Stomach smooth muscle (tissue), 2 donors: Measurements from ENCODE around the gene NMT1.

Experiments
- H3K27ac ChIP-seq: one replicate; pipeline ENCODE4 v1.7.0; 2013; ENCODE audit warnings: mild to moderate bottlenecking, low read length, inconsistent platforms
- H3K27me3 ChIP-seq, 2 donors: one replicate each; pipeline ENCODE4 v1.7.0; 2013; ENCODE audit warnings: low read length in 2 of 2; ENCODE audit not compliant: insufficient read depth in 2 of 2, control insufficient read depth in 1 of 2
- H3K36me3 ChIP-seq, 2 donors: one replicate each; pipeline ENCODE4 v1.7.0; 2013; ENCODE audit warnings: low read length in 2 of 2; ENCODE audit not compliant: control insufficient read depth in 2 of 2, insufficient read depth in 2 of 2
- H3K4me1 ChIP-seq: one replicate; pipeline ENCODE4 v1.7.0; 2013; ENCODE audit warnings: low read length; ENCODE audit not compliant: control insufficient read depth, insufficient read depth
- H3K4me3 ChIP-seq, 2 donors: one replicate each; pipeline ENCODE4 v1.7.0; 2013; ENCODE audit warnings: low read length in 2 of 2
- H3K9ac ChIP-seq, 2 donors: one replicate each; pipeline ENCODE4 v1.7.0; 2013; ENCODE audit warnings: low read length in 2 of 2, mild to moderate bottlenecking in 1 of 2
- H3K9me3 ChIP-seq, 2 donors: one replicate each; pipeline ENCODE4 v1.7.0; 2013; ENCODE audit warnings: low read length in 2 of 2; ENCODE audit not compliant: control insufficient read depth in 2 of 2
- donor health status: healthy.
- donor health status: Pancreatic carcinoma.

The NMT1 gene

GRCh38 chr17:45060797-45061605 is at the start of gene NMT1:
Gene NMT1, plus strand, starts transcription at chr17:45061317. Its CDS starts 13 bp downstream, at chr17:45061330.
- Histone ChIP-seq H3K4me1 (peaks cover 13% of the 10 kb centered on the region), H3K27ac (peak within 1 kb of the TSS; percentile 86), H3K36me3 (no peaks in the 10 kb centered on the region), H3K9ac (peak within 1 kb of the TSS; percentile 97 to 99), H3K4me3 (peak within 1 kb of the TSS; percentile 74 to 100), H3K27me3 (no peaks in the 10 kb centered on the region), H3K9me3 (no peaks in the 10 kb centered on the region)

GRCh38 chr17:45011767-45012166 is 49.4 kb upstream of the NMT1 start:
- H3K27me3 ChIP-seq = peaks cover 0 to 3% of the 10 kb centered on the region in 2 donors
- H3K4me1 ChIP-seq = peaks cover 13% of the 10 kb centered on the region
- no peak overlapping the region for H3K27ac ChIP-seq
- H3K4me3 ChIP-seq = no peak overlapping the region
- H3K9me3 ChIP-seq = no peaks in the 10 kb centered on the region
- H3K9ac ChIP-seq = no peak overlapping the region
- no peaks in the 10 kb centered on the region for H3K36me3 ChIP-seq

- no peaks in the 10 kb centered on the region for H3K36me3 ChIP-seq
- peaks cover 16% of the 10 kb centered on the region for H3K4me1 ChIP-seq
- H3K27ac ChIP-seq = no peak overlapping the region
- H3K9ac ChIP-seq = peak overlapping the region; percentile 20 to 55
- peak overlapping the region; percentile 8 to 57 for H3K4me3 ChIP-seq
- peaks cover 0 to 3% of the 10 kb centered on the region in 2 donors for H3K27me3 ChIP-seq
- no peaks in the 10 kb centered on the region for H3K9me3 ChIP-seq
Measured at GRCh38 chr17:45013021-45013997, 47.8 kb upstream of the NMT1 start.

GRCh38 chr17:45016237-45016636 is 44.9 kb upstream of the NMT1 start:
- Histone ChIP-seq H3K27ac (no peak overlapping the region), H3K4me3 (no peak overlapping the region), H3K9me3 (no peaks in the 10 kb centered on the region), H3K27me3 (no peaks in the 10 kb centered on the region), H3K9ac (no peak overlapping the region), H3K36me3 (no peaks in the 10 kb centered on the region), H3K4me1 (peaks cover 42% of the 10 kb centered on the region)

- no peaks in the 10 kb centered on the region for H3K27me3 ChIP-seq
- no peak overlapping the region for H3K27ac ChIP-seq
- H3K9ac ChIP-seq = no peak overlapping the region
- H3K4me3 ChIP-seq = no peak overlapping the region
- H3K36me3 ChIP-seq = no peaks in the 10 kb centered on the region
- no peaks in the 10 kb centered on the region for H3K9me3 ChIP-seq
- peaks cover 48% of the 10 kb centered on the region for H3K4me1 ChIP-seq
Measured at GRCh38 chr17:45016823-45017222, 44.3 kb upstream of the NMT1 start.

- H3K27ac ChIP-seq = peak overlapping the region; percentile 46
- no peaks in the 10 kb centered on the region for H3K9me3 ChIP-seq
- no peaks in the 10 kb centered on the region for H3K36me3 ChIP-seq
- peak overlapping the region; percentile 71 to 79 for H3K4me3 ChIP-seq
- peak overlapping the region; percentile 35 to 42 for H3K9ac ChIP-seq
- H3K27me3 ChIP-seq = no peaks in the 10 kb centered on the region
- peaks cover 48% of the 10 kb centered on the region for H3K4me1 ChIP-seq
Measured at GRCh38 chr17:45018514-45018847, 42.6 kb upstream of the NMT1 start.

GRCh38 chr17:45018848-45019711 is 42.0 kb upstream of the NMT1 start:
- peak overlapping the region; percentile 46 for H3K27ac ChIP-seq
- peak overlapping the region; percentile 71 to 79 for H3K4me3 ChIP-seq
- peaks cover 48% of the 10 kb centered on the region for H3K4me1 ChIP-seq
- H3K9ac ChIP-seq = peak overlapping the region; percentile 35 to 42
- H3K36me3 ChIP-seq = peaks cover 0 to 3% of the 10 kb centered on the region in 2 donors
- H3K9me3 ChIP-seq = no peaks in the 10 kb centered on the region
- no peaks in the 10 kb centered on the region for H3K27me3 ChIP-seq

GRCh38 chr17:45020354-45021138 is 40.6 kb upstream of the NMT1 start:
- H3K27ac ChIP-seq = peak overlapping the region; percentile 86
- no peaks in the 10 kb centered on the region for H3K9me3 ChIP-seq
- H3K4me1 ChIP-seq = peaks cover 48% of the 10 kb centered on the region
- no peaks in the 10 kb centered on the region for H3K27me3 ChIP-seq
- peak overlapping the region; percentile 13 to 71 for H3K9ac ChIP-seq
- peak overlapping the region; percentile 27 to 71 for H3K4me3 ChIP-seq
- peaks cover 0 to 7% of the 10 kb centered on the region in 2 donors for H3K36me3 ChIP-seq

GRCh38 chr17:45021607-45022287 is 39.4 kb upstream of the NMT1 start:
- H3K4me1 ChIP-seq = peaks cover 46% of the 10 kb centered on the region
- H3K9me3 ChIP-seq = no peaks in the 10 kb centered on the region
- no peaks in the 10 kb centered on the region for H3K27me3 ChIP-seq
- H3K9ac ChIP-seq = peak overlapping the region; percentile 72 to 73
- H3K4me3 ChIP-seq = peak overlapping the region; percentile 48 to 71
- H3K36me3 ChIP-seq = peaks cover 3 to 7% of the 10 kb centered on the region in 2 donors
- peak overlapping the region; percentile 86 for H3K27ac ChIP-seq
